HepG2 (cell line): ENCODE data around the gene RAD51C. TPM values are rescaled to one million over a fixed set of nuclear protein-coding genes. Genes with fewer than 3 reads are reported as not detected.

Experiments used
- ATM ChIP-seq: fragments of 450-650 bp; IDR thresholded peaks from 2 replicates; pipeline ENCODE4 v1.7.1; 2017; ENCODE audit warnings: mild to moderate bottlenecking, borderline replicate concordance
- FOXP1 ChIP-seq, 2 experiments: fragments of 450-650 bp in 1 of 2; IDR thresholded peaks; 2 replicates each; pipeline ENCODE4 v1.6.1; 2017 to 2018; ENCODE audit warnings: antibody characterized with exemption in 1 of 2
- HBP1 ChIP-seq: IDR thresholded peaks from 2 replicates; pipeline ENCODE4 v1.6.1; 2016; ENCODE audit warnings: low read depth, control low read depth
- HNRNPK ChIP-seq: fragments of 200-400 bp; formaldehyde crosslinking; IDR thresholded peaks from 2 replicates; pipeline ENCODE4 v1.6.1; 2018; ENCODE audit warnings: low read length, low read depth, moderate library complexity, mild to moderate bottlenecking; ENCODE audit not compliant: poor library complexity, severe bottlenecking
- NAIF1 ChIP-seq: sonication (generic); formaldehyde crosslinking; IDR thresholded peaks from 2 replicates; pipeline ENCODE4 v1.5.0; 2020; ENCODE audit warnings: mild to moderate bottlenecking, missing genetic modification reagents, borderline replicate concordance
- NR2F1 ChIP-seq, 2 experiments: fragments of 450-650 bp in 1 of 2; formaldehyde crosslinking in 1 of 2; IDR thresholded peaks; 2 replicates each; pipeline versions ENCODE4 v1.5.0 to v1.6.1; 2016 to 2020; ENCODE audit warnings: mild to moderate bottlenecking in 1 of 2, missing compliant biosample characterization in 1 of 2, missing genetic modification reagents in 1 of 2, moderate library complexity in 1 of 2
- PLSCR1 ChIP-seq: sonication (generic); formaldehyde crosslinking; IDR thresholded peaks from 2 replicates; pipeline ENCODE4 v1.5.0; 2020; ENCODE audit warnings: missing genetic modification reagents, mild to moderate bottlenecking, borderline replicate concordance
- RFX1 ChIP-seq: fragments of 450-650 bp; IDR thresholded peaks from 2 replicates; pipeline ENCODE4 v1.6.1; 2017
- TSC22D2 ChIP-seq: sonication (generic); formaldehyde crosslinking; IDR thresholded peaks from 2 replicates; pipeline ENCODE4 v1.5.1; 2020; ENCODE audit warnings: missing genetic modification reagents, mild to moderate bottlenecking, borderline replicate concordance
- ZFP91 ChIP-seq: sonication (generic); formaldehyde crosslinking; IDR thresholded peaks from 2 replicates; pipeline ENCODE4 v1.9.0; 2022; ENCODE audit warnings: missing genetic modification reagents, mild to moderate bottlenecking, borderline replicate concordance
- ZNF431 ChIP-seq: sonication (generic); formaldehyde crosslinking; IDR thresholded peaks from 2 replicates; pipeline ENCODE4 v1.9.0; 2022; ENCODE audit warnings: missing genetic modification reagents, low read depth, mild to moderate bottlenecking, borderline replicate concordance
- ZNF513 ChIP-seq: sonication (generic); formaldehyde crosslinking; conservative IDR thresholded peaks from 2 replicates; pipeline ENCODE4 v1.5.0; 2020; ENCODE audit warnings: missing genetic modification reagents
- ZNF597 ChIP-seq: sonication (generic); formaldehyde crosslinking; IDR thresholded peaks from 2 replicates; pipeline ENCODE4 v1.5.0; 2020; ENCODE audit warnings: missing genetic modification reagents
- ZNF652 ChIP-seq: IDR thresholded peaks from 2 replicates; pipeline ENCODE4 v1.6.1; 2016; ENCODE audit warnings: low read depth, borderline replicate concordance
- ZNF672 ChIP-seq: sonication (generic); formaldehyde crosslinking; IDR thresholded peaks from 2 replicates; pipeline ENCODE4 v1.8.1; 2022; ENCODE audit warnings: missing genetic modification reagents
- ZNF841 ChIP-seq: sonication (generic); formaldehyde crosslinking; IDR thresholded peaks from 2 replicates; pipeline ENCODE4 v1.8.1; 2023; ENCODE audit warnings: missing genetic modification reagents, borderline replicate concordance
- polyA plus RNA-seq, 8 experiments: library from polyadenylated mRNA; depleted of rRNA in 3 of 8; stranded (reverse) in 7 of 8; unstranded in 1 of 8; fragments of >200 nt; fragmentation: Illumina TruSeq in 4 of 8; extraction: Trizol in 4 of 8; gene quantifications; 2 replicates each; pipeline versions ENCODE4 v1.2.1 to v1.2.3, GENCODE V29; 2011 to 2016; ENCODE audit warnings: low read depth in 4 of 8, missing spikeins in 1 of 8, mixed read lengths in 1 of 8; ENCODE audit not compliant: insufficient read depth in 1 of 8
- total RNA-seq, 5 experiments: library from RNA; depleted of rRNA; stranded (reverse); fragments of >200 nt; fragmentation: Illumina TruSeq; extraction: Trizol; gene quantifications; 2 replicates each; pipeline ENCODE4 v1.2.3, GENCODE V29; 2016; ENCODE audit warnings: low read depth in 1 of 5
- TF ChIP-seq, protein P1 (sequence below): sonication (generic); formaldehyde crosslinking; IDR thresholded peaks from 2 replicates; pipeline ENCODE4 v1.5.0; 2020; ENCODE audit warnings: mild to moderate bottlenecking, missing genetic modification reagents

RAD51C gene
- total and polyA plus RNA-seq, 2 of the 13 experiments (the other 11 are each of a cell fraction or from before 2014, with no cell fraction given): 38.5 to 106 TPM

DNA sequence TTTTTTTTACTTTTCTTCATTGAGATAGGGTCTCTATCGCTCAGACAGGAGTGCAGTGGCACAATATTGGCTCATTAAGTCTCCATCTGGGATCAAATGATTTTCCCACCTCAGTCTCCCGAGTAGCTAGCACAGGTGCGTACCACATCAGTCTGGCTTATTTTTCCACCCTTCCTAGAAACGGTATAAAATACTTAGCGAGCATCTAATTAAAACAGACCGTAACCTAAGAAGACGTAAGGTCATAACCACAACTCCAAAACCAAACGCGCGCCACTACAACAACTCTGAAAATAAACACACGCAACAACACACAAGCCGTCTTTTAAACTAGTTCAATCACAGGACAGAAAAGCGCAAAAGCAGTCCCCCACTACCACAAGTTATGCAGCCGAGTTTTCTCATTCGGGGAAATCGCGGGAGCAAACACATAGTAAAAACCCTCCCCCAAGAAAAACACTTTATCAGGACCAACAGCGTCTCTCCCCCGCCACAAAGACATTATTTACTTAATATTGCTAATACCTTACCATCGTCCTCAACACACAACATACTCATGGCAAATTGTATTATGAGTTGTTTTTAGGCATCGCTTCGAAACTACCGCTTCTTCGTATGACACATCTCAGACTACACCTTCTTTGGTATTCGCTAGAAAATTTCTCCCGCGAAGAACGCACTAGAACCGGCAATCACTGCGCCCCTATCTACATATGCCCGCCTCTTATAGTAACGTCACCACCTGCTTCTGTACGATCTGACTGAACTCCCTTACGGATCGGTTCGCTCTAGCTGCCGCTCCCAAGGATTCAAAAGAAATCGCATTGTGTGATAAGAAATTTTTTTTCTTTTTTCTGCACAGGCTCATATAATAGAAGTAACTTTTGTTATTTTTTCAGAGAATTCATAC, 33.3 kb upstream of the RAD51C start (continued):
- TF ChIP-seq NR2F1 (CRISPR knock-in tag; IDR thresholded peaks at IDR 0.05) (peak in 1 of 2 experiments; percentile 82; a peak in 3 of 4 replicates), NAIF1 (CRISPR knock-in tag) (peak; percentile 68), FOXP1 (IDR thresholded peaks at IDR 0.05) (peak; percentile 85), FOXP1 (CRISPR knock-in tag; IDR thresholded peaks at IDR 0.05) (peak; percentile 82), ZNF513 (CRISPR knock-in tag) (no peak), ZNF652 (CRISPR knock-in tag) (peak; percentile 47), TSC22D2 (CRISPR knock-in tag) (0 out of 2 replicates have a peak, but pooled peaks have one; percentile 56), RFX1 (no peak), HNRNPK (no peak), ZNF431 (CRISPR knock-in tag) (no peak), ZNF841 (CRISPR knock-in tag) (0 out of 2 replicates have a peak, but pooled peaks have one; percentile 9), PLSCR1 (CRISPR knock-in tag) (no peak), HBP1 (CRISPR knock-in tag) (0 out of 2 replicates have a peak, but pooled peaks have one; percentile 59), ZNF672 (no peak), ZFP91 (CRISPR knock-in tag) (no peak; the same call in 1 of the 2 replicates), ATM (no peak), ZNF597 (no peak)
- TF ChIP-seq, protein P1, sequence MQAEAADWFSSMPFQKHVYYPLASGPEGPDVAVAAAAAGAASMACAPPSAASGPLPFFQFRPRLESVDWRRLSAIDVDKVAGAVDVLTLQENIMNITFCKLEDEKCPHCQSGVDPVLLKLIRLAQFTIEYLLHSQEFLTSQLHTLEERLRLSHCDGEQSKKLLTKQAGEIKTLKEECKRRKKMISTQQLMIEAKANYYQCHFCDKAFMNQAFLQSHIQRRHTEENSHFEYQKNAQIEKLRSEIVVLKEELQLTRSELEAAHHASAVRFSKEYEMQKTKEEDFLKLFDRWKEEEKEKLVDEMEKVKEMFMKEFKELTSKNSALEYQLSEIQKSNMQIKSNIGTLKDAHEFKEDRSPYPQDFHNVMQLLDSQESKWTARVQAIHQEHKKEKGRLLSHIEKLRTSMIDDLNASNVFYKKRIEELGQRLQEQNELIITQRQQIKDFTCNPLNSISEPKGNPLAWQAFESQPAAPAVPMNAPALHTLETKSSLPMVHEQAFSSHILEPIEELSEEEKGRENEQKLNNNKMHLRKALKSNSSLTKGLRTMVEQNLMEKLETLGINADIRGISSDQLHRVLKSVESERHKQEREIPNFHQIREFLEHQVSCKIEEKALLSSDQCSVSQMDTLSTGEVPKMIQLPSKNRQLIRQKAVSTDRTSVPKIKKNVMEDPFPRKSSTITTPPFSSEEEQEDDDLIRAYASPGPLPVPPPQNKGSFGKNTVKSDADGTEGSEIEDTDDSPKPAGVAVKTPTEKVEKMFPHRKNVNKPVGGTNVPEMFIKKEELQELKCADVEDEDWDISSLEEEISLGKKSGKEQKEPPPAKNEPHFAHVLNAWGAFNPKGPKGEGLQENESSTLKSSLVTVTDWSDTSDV (CRISPR knock-in tag): no peak
